GM19452 (cell line): ENCODE results near the gene GKN1.

Source experiments
- ATAC-seq: cut with Tn5 transposase; IDR thresholded peaks from one replicate; pipeline ENCODE4 v1.9.1; 2021; ENCODE audit not compliant: unreplicated experiment

The GKN1 gene

GRCh38 chr2:69007169-69007568, 32.7 kb downstream of the GKN1 start:
- no peak for ATAC-seq

DNA sequence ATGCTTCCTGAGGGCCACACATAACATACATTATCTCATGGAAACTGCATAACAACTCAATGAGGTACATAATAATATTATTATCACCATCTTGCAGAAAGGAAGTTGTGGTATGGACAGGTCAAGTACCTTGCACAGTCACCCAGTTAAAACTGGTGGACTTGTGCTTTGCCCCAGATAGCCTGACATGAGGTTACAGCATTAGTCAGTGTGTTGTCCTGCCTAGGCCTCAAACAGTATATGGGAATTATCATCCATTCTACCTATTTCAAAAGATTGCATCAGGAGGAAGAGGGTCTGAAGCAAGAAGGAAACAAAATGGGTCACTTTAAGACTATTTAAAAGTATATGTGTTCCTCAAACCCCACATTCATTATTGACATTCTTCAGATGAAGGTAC, 33.2 kb downstream of the GKN1 start:
- no peak for ATAC-seq

DNA sequence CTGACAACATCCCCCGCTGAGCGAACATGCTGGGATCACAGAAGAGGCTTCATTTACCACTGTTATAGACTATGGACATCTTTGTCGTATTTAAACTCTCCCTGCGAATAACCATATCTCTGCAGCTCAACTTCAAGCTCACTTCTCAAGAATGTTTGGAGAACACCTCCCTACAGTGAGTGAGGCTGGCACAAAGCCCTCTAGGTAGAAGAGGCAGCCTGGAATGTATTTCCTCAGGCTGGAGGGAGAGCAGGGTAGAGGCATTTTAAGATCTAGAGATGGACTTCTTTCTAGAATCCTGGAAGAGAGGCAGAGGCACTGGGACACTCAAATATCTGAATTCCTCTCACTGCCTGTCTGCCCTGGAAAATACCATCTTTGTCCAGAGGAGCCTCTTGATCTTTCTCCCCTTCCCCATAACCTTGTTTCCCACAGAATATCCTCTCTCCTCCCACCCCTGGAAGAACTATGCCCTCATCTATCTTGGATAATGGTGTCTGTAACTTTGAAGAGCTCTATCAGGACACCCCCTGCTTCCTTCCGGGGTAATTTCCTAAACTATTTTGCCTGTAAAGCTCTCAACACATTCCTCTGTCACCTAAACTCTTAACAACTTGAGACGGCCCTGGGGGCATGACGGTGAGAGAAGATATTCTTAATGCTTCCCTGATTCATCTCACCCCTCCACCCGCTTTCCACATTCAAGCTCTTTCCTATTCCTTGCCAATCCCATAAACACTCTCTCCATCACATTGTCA, 36.2 kb downstream of the GKN1 start:
- ATAC-seq: no peak

DNA sequence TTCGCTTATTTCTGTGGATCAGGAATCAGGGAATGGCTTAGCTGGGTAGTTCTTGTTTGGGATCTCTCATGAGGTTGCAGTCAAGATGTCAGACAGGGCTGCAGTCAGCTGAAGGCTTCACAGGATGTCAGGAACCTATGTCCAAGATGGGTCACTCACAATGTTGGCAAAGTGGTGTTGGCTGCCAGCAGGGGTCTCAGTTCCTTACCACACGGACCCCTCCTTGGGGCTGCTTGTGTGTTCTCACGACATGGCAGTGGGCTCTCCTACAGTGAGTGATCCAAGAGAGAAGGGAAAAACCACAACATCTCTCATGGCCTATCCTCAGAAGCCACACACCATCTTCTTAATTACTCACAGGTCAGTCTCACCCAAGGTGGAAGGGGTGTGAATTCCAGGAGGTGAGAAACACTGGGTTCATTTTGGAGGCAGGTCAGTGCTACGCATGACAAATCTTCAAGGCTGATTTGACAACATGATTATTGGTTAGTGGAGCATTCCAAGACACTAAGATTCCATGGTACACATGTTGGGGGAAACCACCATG, 37.2 kb downstream of the GKN1 start:
- ATAC-seq: no peak

DNA sequence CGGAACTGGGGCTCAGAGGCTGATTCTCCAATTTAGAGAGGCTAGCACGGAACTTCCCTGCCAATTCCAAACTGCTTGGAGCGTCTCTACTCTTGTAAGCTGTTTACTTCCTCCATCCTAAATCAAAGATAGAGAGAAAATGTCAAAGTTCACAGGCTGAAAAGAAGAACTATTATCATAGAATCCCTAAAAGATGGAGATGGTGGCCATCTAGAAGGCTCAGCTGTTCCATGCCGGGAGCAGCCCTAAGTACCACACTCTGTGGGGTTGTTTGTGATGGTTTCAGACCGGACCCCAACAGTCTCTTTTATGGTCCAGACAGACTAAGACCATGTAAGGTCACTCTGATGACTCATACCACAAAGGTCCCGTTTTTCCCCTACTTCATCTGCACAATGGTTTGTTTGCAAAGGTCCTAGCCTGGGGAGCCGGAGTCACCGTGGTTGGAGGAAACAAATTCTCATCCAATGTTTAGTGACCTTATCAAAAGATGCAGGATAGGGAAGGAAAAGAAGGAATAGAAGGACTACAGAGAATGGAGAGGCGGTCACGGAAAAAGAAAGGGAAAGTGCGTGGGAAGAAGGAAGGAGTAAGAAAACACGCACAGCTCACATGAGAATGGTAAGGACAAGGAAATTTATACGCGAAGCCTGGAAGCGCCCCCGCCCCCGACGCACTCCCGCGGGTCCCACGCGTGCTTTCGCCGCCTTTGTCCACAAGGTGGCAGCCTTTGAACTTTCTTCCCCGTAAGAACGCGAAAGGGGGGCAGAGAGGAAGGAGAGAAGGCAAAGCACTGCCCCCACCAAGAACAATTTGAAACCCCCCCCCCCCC, 38.1 kb downstream of the GKN1 start:
- ATAC-seq: no peak

GRCh38 chr2:69013142-69013839, 38.9 kb downstream of the GKN1 start, which contains the start of gene ANTXR1:
Gene ANTXR1, plus strand, starts transcription at chr2:69013179. Its CDS starts 321 bp downstream, at chr2:69013500.
- no peak for ATAC-seq

DNA sequence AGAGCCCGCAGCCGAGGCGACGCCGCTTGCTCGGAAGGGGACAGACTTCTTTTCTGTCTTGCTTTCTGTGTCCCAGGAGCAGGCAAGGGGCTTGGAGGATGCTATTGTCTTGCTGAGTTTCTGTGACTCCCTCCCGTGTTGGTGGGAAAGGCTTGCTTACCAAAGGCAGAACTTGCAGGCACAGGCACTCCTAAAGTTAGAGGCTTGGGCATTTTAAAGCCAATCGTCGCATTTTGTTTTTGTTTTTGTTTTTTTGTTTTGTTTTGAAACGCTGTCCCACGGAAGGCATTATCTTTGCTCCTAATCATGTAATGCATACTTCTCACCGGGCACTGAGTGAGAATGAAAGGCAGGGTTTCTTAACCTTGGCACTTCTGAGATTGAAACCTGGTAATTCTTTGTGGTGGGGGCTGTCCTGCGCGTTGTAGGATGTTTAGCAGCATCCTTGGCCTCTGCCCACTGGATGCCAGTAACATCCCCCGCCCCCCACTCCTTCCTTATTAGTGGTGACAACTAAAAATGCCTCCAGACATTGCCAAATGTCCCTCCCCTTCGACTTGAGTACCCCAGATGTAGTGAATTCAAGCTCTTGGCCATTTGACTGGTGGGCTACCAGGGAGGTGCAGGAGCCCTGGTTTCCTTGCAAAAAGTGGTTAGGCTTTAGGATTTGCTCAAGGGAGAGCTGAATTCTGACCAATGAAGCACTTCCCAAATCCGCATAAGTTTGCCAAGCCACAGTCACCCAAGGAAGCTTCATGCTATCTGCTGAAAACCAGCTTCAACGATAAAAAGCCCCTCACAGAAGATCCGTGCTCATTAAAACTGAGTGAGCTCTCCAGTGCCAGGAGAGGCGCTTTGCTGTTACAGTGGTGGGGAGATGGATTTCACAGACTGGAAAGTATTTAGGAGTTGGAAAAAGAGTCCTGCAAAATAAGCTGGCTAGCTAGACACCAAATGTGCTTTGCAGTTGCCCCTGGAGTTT, 39.7 kb downstream of the GKN1 start:
- ATAC-seq: no peak

DNA sequence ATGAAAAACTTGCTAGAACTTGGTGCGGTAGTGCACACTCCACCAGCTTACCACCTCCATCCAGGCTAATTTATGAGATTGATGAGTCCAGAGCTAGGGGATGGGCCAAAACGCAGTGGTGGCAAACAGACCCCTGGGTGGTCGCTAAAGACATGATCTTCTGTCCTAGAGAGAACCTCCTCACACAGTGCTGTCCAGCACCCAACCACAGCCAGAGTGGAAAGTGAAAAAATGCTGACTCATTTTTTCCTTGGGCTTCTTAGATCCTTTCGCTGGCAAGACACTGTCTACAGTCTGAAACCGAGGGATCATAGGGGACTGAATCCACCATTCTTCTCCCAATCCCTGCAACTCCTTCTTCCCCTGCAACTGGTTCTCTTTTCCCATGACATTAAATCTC, 42.6 kb downstream of the GKN1 start:
- ATAC-seq: no peak

- no peak for ATAC-seq
Observed at GRCh38 chr2:69017835-69018234, 43.4 kb downstream of the GKN1 start.

DNA sequence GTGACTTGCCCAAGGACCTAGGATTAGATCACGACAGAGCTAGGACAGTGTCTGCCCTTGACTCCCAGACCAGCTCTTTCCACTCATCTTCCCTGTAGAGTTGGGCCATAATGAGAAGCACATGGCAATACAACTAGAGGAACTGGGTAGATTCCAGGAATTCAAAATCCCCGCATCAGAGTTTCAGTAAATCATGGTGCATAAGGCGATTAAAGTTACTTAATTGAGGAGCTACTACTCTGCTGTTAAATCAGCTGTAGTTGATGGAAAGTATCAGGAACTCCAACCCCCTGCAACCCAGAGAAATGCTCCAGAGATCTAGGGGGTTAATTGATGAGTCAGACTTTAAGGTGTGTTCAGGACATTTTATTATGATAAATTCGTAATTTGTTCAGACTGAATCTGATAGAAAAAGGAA, 44.3 kb downstream of the GKN1 start:
- ATAC-seq: no peak

- ATAC-seq: no peak
Observed at GRCh38 chr2:69020496-69021426, 46.3 kb downstream of the GKN1 start.

DNA sequence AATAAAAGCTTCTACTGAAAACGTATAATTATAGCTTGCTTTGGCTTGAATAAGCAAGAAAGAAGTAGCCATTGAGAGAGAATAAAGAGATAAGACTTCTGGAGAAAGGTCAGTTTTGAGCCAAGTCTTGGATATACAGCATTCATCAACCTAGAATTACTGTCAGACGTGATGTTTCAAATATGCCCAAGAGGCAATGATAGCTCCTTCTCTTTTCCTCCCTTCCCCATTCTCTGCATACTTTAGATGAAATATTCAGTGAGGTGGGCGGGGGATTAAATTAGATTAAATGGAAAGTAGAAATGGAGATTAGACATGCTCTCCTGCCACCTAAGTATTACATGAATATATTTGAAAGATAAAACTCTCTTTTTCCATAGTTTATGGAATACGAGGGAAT, 47.3 kb downstream of the GKN1 start:
- ATAC-seq: no peak

GRCh38 chr2:69022548-69022947, 48.1 kb downstream of the GKN1 start:
- no peak for ATAC-seq

GRCh38 chr2:69023236-69023635, 48.8 kb downstream of the GKN1 start:
- no peak for ATAC-seq

GRCh38 chr2:69026026-69026425, 51.6 kb downstream of the GKN1 start:
- ATAC-seq: no peak

DNA sequence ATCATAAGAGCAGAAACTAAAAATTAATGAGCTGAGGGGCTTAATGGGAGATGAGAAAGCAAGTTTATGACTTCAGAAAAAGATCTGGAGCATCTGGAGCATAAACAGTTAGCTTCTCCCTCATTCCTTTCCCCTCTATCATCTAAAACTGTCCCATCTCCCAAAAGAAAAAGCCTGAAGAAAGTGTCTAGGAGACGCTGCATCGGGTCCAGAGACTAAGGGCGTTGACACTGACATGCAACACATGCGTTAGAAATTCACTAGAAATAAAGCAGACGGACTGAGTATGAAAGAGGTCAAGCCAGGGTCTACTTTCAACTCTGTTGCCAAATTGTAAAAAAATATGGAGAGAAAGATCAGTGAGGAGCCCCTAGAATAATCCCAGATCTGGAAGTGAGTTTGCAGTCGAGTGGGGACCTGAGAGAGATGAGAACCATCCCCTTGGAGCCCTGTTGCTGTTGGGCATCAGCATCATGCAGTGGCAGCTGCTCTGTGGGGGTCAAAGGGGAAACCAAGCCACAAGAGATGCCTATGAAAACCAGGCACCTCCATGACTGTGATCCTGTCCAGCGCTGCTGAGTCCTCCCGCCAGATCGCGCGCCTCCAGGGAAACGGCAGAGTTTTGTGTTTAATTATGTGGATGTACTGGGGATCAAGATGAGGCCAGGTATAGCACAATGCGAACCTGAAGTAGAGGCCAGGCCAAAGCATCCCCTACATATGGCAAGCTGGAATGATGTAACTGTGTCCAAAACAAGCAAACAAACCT, 52.4 kb downstream of the GKN1 start:
- no peak for ATAC-seq
